VCaP (cell line): ENCODE results near the gene KCNC1.

Experiments
- H3K27ac ChIP-seq: fragments of 450-650 bp; 2 replicates; pipeline ENCODE4 v1.5.1; 2017
- TF ChIP-seq, protein P1 (sequence below): fragments of 450-650 bp; conservative IDR thresholded peaks from 2 replicates; pipeline ENCODE4 v1.5.1; 2017; ENCODE audit warnings: mild to moderate bottlenecking, moderate library complexity

KCNC1 gene

GRCh38 chr11:17799147-17799546 lies 64.6 kb downstream of the KCNC1 start:
- H3K27ac ChIP-seq = no peak overlapping the region
- TF ChIP-seq, protein P1, sequence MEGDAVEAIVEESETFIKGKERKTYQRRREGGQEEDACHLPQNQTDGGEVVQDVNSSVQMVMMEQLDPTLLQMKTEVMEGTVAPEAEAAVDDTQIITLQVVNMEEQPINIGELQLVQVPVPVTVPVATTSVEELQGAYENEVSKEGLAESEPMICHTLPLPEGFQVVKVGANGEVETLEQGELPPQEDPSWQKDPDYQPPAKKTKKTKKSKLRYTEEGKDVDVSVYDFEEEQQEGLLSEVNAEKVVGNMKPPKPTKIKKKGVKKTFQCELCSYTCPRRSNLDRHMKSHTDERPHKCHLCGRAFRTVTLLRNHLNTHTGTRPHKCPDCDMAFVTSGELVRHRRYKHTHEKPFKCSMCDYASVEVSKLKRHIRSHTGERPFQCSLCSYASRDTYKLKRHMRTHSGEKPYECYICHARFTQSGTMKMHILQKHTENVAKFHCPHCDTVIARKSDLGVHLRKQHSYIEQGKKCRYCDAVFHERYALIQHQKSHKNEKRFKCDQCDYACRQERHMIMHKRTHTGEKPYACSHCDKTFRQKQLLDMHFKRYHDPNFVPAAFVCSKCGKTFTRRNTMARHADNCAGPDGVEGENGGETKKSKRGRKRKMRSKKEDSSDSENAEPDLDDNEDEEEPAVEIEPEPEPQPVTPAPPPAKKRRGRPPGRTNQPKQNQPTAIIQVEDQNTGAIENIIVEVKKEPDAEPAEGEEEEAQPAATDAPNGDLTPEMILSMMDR = no peak

DNA sequence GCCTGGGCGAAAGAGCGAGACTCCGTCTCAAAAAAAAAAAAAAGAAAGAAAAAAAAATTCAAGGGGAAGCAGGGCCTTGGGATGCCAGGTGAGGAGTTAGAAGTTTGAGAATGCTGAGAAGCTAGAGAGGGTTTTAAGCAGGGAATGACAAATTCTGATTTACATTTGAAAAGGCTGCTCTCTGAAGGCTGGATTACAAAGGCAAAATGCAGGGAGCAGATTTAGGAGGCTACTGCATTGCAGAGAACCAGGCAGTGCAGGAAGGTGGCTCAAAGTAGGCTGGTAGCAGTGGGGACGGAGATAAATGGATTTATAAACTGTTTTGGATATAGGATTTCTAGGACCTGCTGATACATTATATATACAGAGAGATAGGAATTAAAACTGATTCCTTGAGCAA lies 66.6 kb downstream of the KCNC1 start:
- TF ChIP-seq, protein P1 = no peak
- H3K27ac ChIP-seq = no peak overlapping the region

GRCh38 chr11:17802491-17802890 lies 67.9 kb downstream of the KCNC1 start:
- H3K27ac ChIP-seq = no peak overlapping the region
- TF ChIP-seq, protein P1 = no peak

- TF ChIP-seq, protein P1 = no peak
- no peak overlapping the region for H3K27ac ChIP-seq
Observed at GRCh38 chr11:17803754-17804334, 69.3 kb downstream of the KCNC1 start.

- TF ChIP-seq, protein P1 = no peak
- H3K27ac ChIP-seq = no peak overlapping the region
Observed at GRCh38 chr11:17805043-17805442, 70.5 kb downstream of the KCNC1 start.

DNA sequence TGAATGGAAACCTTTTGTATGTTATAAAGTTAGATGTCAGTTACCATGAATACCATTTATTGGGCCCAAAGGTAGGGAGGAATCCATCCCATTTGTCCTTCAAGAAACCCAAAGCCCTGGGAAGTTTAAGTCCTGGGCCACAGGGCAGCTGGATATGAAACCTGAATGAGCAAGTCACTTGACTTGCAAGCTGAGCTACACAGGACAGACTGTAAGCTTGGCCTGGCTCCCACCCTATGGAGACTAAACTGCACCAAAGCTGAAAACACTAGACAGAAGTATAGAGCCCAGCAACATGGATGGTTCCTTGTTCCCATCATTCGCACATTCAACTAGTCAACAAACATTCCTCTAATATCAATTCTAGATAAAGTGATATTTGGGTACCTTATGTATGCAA lies 71.3 kb downstream of the KCNC1 start:
- H3K27ac ChIP-seq = no peak overlapping the region
- TF ChIP-seq, protein P1 = no peak

DNA sequence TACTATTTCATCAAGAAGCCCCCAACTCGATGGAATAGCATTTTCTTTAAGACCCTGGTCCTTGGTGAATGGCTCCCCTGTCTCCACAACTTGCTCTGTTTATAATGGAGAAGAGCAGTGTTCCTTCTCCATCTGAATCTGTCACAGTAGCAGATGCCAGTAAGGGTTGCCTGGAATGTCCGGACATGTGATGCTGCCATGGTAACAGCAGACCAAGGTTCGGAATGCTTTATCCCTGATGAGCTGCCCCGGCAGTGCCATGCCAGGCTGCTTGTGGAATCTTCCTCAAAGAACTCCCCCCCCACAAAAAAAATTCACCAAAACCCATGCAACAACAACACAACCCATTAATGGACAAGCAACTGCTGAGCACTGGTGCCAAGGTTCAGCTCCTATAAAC lies 72.5 kb downstream of the KCNC1 start:
- TF ChIP-seq, protein P1 = no peak
- no peak overlapping the region for H3K27ac ChIP-seq
